CD4-positive, alpha-beta T cell treated with Interleukin-6 at 100 ng/mL for 8 hours (primary cell): ENCODE results near the gene TTC22.

Experiments
- DNase-seq: peaks from one replicate; pipeline ENCODE4 v3.0.0-alpha.2; 2020; ENCODE audit warnings: mixed read lengths, low spot score

TTC22 gene

DNA sequence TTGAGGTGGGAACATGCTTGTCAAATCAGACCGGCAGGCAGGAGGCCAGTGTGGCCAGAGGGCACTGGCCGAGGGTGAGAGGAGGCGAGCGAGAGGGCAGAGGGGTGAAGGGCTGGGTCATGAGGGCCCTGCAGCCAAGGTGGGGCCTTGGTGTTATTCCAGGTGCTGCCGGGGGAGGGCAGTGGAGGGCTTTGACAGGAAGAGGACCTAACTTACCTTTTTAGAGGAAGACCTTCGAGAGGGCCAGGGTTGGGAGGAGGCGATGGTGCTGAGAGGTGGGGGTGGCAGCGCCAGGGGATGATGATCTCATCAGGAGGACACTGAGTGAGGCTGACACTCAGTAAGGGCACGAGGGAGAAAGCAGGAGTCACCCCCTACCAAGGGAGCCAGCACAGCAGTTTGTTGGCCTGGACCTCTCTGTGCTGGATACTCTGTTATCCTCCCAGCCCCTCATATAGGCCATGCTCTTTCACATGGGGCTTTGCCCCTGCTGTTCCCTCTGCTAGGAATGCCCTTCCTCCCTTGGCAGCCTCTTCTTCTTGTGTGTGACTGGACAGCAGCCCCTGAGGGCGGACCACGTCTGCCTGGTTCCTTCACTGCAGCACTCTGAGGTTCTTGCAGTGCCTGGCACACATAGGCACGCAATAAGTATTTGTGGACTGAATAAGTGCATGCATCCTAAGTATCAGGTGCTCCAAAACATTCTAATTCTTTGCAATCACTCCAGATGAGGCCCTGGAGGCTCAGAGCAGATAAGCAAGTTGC is 7.5 kb upstream of the TTC22 start:
- no peak for DNase-seq

- DNase-seq = no peak
Measured at GRCh38 chr1:54807756-54808155, 6.6 kb upstream of the TTC22 start.

DNA sequence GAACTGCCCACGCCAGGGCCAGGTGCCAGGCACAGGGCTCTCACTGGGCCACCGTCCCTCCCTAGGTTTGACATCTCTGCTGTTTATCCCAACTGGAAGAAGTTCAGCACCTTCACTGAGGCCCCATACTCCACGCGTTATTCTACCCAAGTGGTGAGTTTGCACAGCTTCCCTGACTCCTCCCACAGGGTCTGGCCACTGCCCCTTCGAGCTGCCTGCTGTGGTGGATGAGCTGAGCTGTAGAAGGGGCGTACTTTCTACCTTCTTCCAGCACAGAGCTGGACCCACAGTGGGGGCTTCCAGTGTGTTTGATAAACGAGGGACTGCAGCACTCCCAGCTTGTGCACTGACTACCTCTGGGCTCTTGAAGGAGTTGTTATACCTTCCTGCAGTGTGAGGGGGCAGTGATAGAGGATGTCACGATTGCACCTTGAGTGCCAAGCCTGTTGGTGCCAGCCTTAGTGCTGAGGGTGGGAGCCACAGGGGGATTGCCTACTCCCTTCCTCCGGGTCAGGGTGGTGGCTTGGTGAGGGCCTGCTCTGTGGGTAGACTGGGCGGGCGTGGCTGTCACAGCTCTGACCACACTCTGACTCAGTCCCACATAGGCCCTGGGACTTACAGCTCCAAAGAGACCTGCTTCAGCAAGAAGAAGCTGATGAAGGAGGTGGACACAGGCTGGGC is 5.9 kb upstream of the TTC22 start:
- no peak for DNase-seq

DNA sequence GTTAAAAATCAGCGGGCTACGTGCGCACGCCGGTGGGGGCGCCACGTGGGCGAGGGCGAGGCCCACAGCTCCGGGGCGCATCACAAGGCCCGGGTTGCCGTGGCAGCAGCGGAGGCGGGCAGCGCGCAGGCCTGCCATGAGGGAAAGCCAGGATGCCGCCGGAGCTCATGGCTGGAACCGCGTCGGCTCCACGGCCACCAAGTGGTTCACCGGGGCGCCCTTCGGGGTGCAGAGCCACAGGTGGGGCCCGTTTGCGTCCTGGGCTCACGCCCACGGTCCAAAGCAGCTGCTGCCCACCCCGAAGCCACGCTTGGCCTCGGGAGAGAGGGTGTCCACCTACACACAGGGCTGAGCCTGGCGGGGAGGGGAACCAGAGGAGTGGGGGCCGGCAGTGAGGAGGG is 4.9 kb upstream of the TTC22 start:
- no peak for DNase-seq

- DNase-seq = no peak
Measured at GRCh38 chr1:54805466-54805865, 4.3 kb upstream of the TTC22 start.

DNA sequence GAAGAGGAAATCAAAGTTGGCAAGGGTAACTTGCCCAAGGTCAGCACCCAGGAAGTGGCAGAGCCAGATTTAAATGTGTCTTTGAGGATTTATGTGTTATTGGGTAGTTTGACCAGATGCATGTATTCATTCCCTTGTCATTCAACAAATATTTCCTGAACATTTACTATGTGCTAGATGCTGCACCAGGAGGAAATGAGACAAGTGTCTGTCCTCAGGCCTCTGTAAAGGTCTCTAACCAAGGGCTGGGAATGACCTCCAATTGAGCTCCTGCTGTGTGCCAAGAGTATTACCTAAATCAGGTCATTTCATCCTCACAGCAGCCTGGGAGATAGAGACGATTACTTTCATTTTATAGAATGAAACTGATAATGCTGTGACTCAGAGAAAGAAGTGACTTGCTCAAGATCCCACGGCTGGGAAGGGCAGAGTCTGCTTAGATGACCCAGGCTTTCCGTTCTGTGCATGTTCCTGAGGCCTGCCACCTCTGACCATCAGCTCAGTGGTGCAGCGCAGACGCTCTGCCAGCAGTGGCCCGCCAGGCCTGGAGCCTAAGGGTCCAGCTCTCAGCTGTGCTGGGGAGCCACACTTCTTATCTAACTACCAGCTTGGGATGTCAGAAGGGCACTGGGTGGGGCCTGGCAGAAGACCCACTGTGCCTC is 3.5 kb upstream of the TTC22 start:
- DNase-seq = no peak

DNA sequence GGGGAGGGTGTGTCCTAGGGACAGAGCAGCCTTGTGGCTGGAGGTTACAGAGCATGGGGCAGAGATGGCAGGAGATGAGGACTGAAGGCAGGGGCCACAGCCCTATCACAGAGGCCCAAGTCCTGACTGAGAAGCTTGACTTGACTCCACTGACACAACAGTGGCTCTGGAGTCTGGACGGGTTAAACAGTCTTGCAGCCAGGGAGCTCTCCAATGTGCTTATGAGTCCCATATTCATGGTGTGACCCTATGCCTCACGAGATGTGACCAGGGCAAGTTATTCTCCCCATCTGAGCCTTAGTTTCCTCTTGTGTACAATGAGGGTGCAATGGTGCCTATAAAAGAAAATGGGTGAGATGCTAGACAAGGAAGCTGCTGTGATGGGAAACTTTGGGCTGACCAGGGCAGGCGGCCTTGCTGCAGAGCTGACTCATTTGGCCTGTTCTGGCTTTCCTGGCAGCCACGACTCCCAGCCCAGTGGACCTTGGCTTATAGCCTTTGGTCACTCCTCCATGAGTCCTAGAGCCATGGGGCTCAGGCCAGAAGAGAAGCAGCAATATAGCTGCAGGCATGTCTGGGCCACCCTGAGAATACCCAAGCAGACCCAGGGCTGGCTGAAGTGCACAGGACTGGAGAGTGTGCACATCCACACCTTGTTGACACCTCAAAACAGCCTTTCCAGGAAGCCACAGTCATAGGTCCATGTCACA is 2.8 kb upstream of the TTC22 start:
- DNase-seq = no peak

GRCh38 chr1:54800041-54800898 is 853 bp downstream of the TTC22 start:
- no peak for DNase-seq

DNA sequence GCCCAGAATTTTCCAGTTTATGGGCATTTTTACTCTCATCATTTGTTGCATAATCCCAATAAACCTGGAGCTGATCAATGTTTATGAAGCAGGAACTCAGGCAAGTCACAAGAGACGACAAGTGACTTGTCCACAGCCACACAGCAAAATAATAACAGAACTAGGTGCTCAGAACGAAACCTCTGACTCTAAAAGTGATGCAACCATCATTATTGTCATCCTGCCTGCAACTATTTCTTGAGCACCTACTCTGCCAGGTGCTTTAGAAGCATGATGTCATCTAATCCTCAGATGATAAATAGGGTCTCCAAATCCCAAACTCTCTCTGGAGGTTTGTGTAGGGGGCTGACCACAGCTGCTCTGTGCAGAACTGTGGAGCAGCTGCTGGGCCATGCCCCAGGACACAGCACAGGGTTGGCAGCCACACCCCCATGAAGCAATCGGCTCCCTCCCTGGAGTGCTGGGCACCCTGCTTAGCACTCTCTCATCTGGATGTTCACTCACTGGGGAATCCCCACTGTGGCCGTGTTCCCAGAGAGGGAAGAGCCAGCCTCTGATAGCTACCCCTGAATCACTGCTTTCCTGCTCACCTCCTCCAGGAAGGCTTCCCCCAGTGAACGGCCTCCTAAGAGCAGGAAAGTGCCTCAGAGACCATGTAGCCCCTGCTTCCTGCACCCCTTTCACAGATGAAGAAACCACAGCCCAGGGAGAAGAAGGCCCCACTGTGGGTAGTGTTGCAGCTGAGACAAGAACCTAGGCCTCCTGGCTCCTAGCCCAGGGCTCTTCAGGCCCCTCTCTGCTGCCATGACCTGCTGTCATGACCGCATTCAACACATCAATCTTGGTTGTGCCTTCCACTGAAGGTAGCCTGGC is 2.1 kb downstream of the TTC22 start:
- DNase-seq = no peak

DNA sequence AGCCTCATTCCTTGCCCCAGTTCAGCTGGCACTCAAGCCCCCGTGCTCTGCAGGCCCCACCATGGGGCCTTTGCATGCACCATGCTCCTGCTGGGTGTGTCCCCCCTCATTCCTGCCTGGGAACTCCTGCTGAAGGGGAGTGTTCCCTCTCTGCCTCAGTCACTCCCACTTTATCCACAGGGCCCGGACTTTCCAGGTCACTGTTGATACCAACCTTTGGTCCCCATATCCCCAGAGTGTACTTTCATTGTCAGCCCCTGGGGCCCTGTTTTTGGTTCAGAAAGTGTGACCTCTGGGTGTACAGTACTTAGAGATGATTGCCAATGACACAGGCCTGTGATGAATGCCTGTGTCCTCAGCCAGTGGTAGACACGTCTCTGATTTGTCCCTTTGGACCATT is 2.9 kb downstream of the TTC22 start:
- DNase-seq = no peak

DNA sequence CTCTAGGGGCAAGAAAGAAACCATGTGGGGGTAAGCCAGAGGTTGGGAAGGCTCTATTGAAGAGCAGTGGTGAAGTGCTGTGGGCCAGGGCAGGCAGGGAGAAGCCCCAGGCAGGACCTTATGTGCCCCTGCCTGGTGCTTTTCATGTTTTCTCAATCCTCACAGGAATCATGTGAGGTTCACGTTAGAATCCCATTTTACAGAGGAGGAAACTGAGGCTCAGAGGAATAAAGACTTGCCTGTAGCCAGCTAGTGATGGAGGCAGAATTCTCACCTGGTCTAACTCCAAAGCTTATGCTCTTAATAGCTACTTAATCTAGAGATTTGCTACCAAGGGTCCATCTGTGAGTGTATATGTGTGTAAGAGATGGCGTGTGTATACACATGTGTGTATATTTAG is 4.2 kb downstream of the TTC22 start:
- no peak for DNase-seq

- no peak for DNase-seq
Measured at GRCh38 chr1:54795841-54796468, 5.2 kb downstream of the TTC22 start.

DNA sequence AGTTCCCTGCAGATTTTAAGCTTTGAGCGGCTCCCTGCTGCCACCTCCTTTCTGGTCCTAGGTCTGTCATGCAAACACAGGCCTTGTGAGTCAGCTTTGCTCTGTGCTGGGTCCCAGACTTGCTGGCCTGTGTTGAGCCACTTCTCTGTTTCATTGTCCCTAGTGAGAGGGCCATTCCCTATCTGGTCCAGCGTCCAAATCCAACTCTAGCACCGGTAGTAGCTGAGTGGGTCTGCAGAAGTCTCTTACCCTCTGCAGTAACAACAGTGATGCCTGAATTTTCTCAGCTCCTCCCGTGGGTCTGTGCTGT is 5.8 kb downstream of the TTC22 start:
- no peak for DNase-seq

- no peak for DNase-seq
Measured at GRCh38 chr1:54794451-54795355, 6.4 kb downstream of the TTC22 start.

DNA sequence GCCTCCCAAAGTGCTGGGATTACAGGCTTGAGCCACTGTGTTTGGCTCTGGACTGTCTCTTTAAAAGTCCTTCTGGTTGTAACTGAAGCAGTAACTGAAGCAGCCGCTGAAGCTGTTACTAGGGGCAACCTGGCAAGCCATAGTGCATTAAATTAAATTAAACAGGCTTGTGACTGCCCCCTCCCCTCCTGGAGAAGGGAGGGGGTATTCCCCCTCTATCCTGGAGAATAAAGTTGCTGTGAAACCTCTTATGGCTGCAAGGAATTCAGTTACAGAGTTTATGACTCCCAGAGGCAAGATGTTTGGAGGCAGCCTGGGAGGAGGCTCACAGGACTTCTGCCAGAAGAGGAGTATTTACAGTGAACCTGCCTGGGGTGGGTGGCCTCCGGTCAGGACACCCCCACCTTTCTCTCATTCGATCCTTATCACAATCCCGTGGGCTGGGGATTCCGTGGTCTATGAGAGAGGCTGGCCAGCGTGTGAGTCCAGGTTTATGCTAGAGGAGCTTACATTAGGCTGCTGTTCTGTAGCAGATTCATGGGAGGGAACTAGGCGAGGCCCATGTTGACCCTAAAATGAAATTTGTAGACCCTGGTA is 8.3 kb downstream of the TTC22 start:
- DNase-seq = no peak

- no peak for DNase-seq
Measured at GRCh38 chr1:54791880-54792522, 9.1 kb downstream of the TTC22 start.

- DNase-seq = no peak
Measured at GRCh38 chr1:54788459-54788858, 12.7 kb downstream of the TTC22 start.

DNA sequence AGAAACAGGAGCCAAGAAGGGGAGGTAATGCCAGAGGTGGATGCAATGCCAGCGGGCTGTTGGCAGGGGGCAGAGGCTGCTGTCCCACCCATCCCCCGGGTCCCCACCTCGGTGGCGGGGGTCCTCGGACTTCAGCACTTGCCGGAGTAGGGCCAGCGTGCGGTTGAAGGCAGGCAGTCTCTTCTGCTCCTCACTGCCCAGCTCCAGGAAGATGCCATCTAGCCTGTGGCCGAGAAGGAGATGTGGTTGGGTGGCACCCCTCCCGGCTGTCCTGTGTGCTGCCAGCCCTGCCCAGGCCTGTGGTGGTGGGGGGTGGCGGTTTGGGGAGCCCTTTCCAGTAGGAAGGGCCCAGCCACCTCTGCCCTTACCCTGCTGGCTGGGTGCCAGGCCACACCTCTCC is 13.5 kb downstream of the TTC22 start:
- no peak for DNase-seq
